ENCODE measurements around the gene CNTNAP5. TPM values are rescaled to one million over a fixed set of nuclear protein-coding genes. Genes with fewer than 3 reads are reported as not detected.

Gene CNTNAP5
- total and polyA plus RNA-seq, 2 donors (not counting 3 experiments of a cell fraction or from before 2014, with no cell fraction given), result not detected

- POLR2A ChIA-PET, result no interaction called here
- Histone ChIP-seq H3K36me3 (ENCODE audit: control insufficient read depth in 2 of 2, extremely low read depth in 1 of 2, insufficient read depth in 2 of 2, low read length in 2 of 2) (no peaks in the 10 kb centered on the region), H4K20me1 (replicated peaks; ENCODE audit: control insufficient read depth, extremely low read depth, insufficient read depth, low read length) (no peaks in the 10 kb centered on the region), H2AFZ (ENCODE audit: low read depth, low read length) (no peak overlapping the region), H3K79me2 (ENCODE audit: control insufficient read depth, insufficient read depth, low read length) (no peaks in the 10 kb centered on the region), H3K4me2 (ENCODE audit: insufficient read depth, low read length) (no peak overlapping the region), H3K4me1 (ENCODE audit: control insufficient read depth, extremely low read depth, insufficient read depth, low read length) (no peaks in the 10 kb centered on the region), H3K9ac (replicated peaks; ENCODE audit: extremely low read depth, insufficient read depth, low read length) (no peak overlapping the region), H3K9me3 (replicated peaks; ENCODE audit: control insufficient read depth, insufficient read depth, low read length) (peaks cover 10% of the 10 kb centered on the region), H3K9me1 (replicated peaks; ENCODE audit: control insufficient read depth, extremely low read depth, insufficient read depth, low read length) (no peaks in the 10 kb centered on the region), H3K27me3 (ENCODE audit: control insufficient read depth in 2 of 2, insufficient read depth in 2 of 2, low read length in 2 of 2) (no peaks in the 10 kb centered on the region), H3K27ac (ENCODE audit: insufficient read depth, low read depth, low read length) (no peak overlapping the region), H3K4me3 (replicated peaks in 1 of 3; ENCODE audit: insufficient read depth in 1 of 3, low read depth in 1 of 3, low read length in 3 of 3) (no peak overlapping the region)
- dilution Hi-C loops (cut with MboI; ENCODE audit: extremely low pct_ligation_motif_present, low sequenced_read_pairs) (no loop called here), intact Hi-C loops (cut with micrococcal nuclease) (no loop called here)
- DNase-seq (ENCODE audit: low read depth, low spot score) (no peak), FAIRE-seq (no peak)
- CTCF ChIA-PET, result no interaction called here
- TF ChIP-seq MAX (IDR thresholded peaks at IDR 0.05; ENCODE audit: insufficient read depth, insufficient read length) (no peak), POLR2AphosphoS5 (IDR thresholded peaks at IDR 0.05; ENCODE audit: insufficient read depth, low read depth, low read length) (no peak), MYC (IDR thresholded peaks at IDR 0.05; ENCODE audit: low read depth, low read length) (no peak), POLR2A (IDR thresholded peaks at IDR 0.05; ENCODE audit: low read depth, low read length) (no peak)
- BruUV-seq (replicated peaks), result no TSS peak
These were observed 627.0 kb downstream of the CNTNAP5 start for GRCh38 chr2:124652099-124652498.

DNA sequence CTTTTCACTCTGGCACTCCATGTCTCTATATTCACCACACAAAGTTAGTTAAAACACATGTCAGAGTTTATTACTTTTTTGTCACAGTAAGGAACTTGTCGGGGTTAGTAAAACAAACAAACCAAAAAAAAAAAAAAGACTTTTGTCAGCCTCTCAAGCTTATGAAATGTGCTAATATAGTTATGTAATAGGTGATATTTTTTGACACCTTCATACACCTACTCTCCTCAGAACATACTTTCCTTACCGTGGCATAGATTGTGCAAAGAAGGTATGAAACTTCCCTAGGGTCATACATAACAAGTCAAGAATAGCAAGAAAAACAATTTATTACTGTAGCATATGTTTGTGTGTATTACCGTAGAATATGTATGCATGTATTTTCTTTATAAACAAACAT lies 633.3 kb downstream of the CNTNAP5 start:
- no peak overlapping the region for H2AFZ ChIP-seq (ENCODE audit: low read depth, low read length)
- H3K9me1 ChIP-seq (replicated peaks; ENCODE audit: control insufficient read depth, extremely low read depth, insufficient read depth, low read length), result no peaks in the 10 kb centered on the region
- intact Hi-C loops (cut with micrococcal nuclease) (no loop called here), dilution Hi-C loops (cut with MboI; ENCODE audit: extremely low pct_ligation_motif_present, low sequenced_read_pairs) (no loop called here)
- H3K27ac ChIP-seq (ENCODE audit: insufficient read depth, low read depth, low read length), result no peak overlapping the region
- peaks cover 6% of the 10 kb centered on the region for H3K9me3 ChIP-seq (replicated peaks; ENCODE audit: control insufficient read depth, insufficient read depth, low read length)
- DNase-seq (ENCODE audit: low read depth, low spot score) (no peak), FAIRE-seq (no peak)
- CTCF ChIA-PET, result no interaction called here
- POLR2A ChIA-PET, result no interaction called here
- no peak overlapping the region for H3K4me3 ChIP-seq (replicated peaks in 1 of 3; ENCODE audit: insufficient read depth in 1 of 3, low read depth in 1 of 3, low read length in 3 of 3)
- H3K9ac ChIP-seq (replicated peaks; ENCODE audit: extremely low read depth, insufficient read depth, low read length), result no peak overlapping the region
- H4K20me1 ChIP-seq (replicated peaks; ENCODE audit: control insufficient read depth, extremely low read depth, insufficient read depth, low read length), result no peaks in the 10 kb centered on the region
- H3K4me2 ChIP-seq (ENCODE audit: insufficient read depth, low read length), result no peak overlapping the region
- H3K79me2 ChIP-seq (ENCODE audit: control insufficient read depth, insufficient read depth, low read length), result no peaks in the 10 kb centered on the region
- no peaks in the 10 kb centered on the region for H3K27me3 ChIP-seq (ENCODE audit: control insufficient read depth in 2 of 2, insufficient read depth in 2 of 2, low read length in 2 of 2)
- H3K4me1 ChIP-seq (ENCODE audit: control insufficient read depth, extremely low read depth, insufficient read depth, low read length), result no peaks in the 10 kb centered on the region
- BruUV-seq (replicated peaks), result no TSS peak
- TF ChIP-seq FOS (IDR thresholded peaks at IDR 0.05; ENCODE audit: borderline replicate concordance, insufficient read depth, low read length) (no peak), JUN (IDR thresholded peaks at IDR 0.05; ENCODE audit: borderline replicate concordance, insufficient read depth, insufficient read length, low read depth) (no peak), CTCF (IDR thresholded peaks at IDR 0.05; ENCODE audit: extremely low read depth in 1 of 2, insufficient read depth in 1 of 2, low read depth in 1 of 2, low read length in 2 of 2) (no peak), POLR2A (IDR thresholded peaks at IDR 0.05; ENCODE audit: low read depth, low read length) (no peak), GATA2 (IDR thresholded peaks at IDR 0.05; ENCODE audit: insufficient read depth, insufficient read length, low read depth, low read length) (no peak), MYC (IDR thresholded peaks at IDR 0.05; ENCODE audit: low read depth, low read length) (no peak), EZH2 (IDR thresholded peaks at IDR 0.05; ENCODE audit: borderline replicate concordance, low read depth, low read length, severe bottlenecking) (no peak), MAX (IDR thresholded peaks at IDR 0.05; ENCODE audit: insufficient read depth, insufficient read length) (no peak), POLR2AphosphoS5 (IDR thresholded peaks at IDR 0.05; ENCODE audit: insufficient read depth, low read depth, low read length) (no peak)
- no peaks in the 10 kb centered on the region for H3K36me3 ChIP-seq (ENCODE audit: control insufficient read depth in 2 of 2, extremely low read depth in 1 of 2, insufficient read depth in 2 of 2, low read length in 2 of 2)

Measured in endothelial cell of umbilical vein (primary cell).